RWPE1 (cell line): ENCODE measurements around the gene SNX2.
"Not testable (repeated sequence)": the region's sequence is repeated elsewhere in the genome, so short reads cannot be mapped to it uniquely, and the experiment has no call there.

Source experiments
- CTCF ChIA-PET: fragments of 350-600 bp; sonication (Branson Sonifier 250); formaldehyde crosslinking; extraction: SDS; loops from one replicate; lab custom pipeline; 2021; lab: Yijun Ruan, JAX
- POLR2A ChIA-PET: fragments of 400-600 bp; formaldehyde crosslinking; extraction: SDS; loops from one replicate; lab custom pipeline; 2020; ENCODE audit warnings: antibody characterized with exemption; ENCODE audit not compliant: low non-redundant PET; lab: Yijun Ruan, JAX
- DNase-seq: peaks from one replicate; pipeline ENCODE4 v3.0.0; 2012; ENCODE audit warnings: low spot score
- H3K27ac ChIP-seq: fragments of 450-650 bp; 2 replicates; pipeline ENCODE4 v1.5.1; 2017
- TF ChIP-seq, protein P1 (sequence below): fragments of 450-650 bp; conservative IDR thresholded peaks from 2 replicates; pipeline ENCODE4 v1.5.1; 2017; ENCODE audit warnings: low read depth, mild to moderate bottlenecking

Gene SNX2

DNA sequence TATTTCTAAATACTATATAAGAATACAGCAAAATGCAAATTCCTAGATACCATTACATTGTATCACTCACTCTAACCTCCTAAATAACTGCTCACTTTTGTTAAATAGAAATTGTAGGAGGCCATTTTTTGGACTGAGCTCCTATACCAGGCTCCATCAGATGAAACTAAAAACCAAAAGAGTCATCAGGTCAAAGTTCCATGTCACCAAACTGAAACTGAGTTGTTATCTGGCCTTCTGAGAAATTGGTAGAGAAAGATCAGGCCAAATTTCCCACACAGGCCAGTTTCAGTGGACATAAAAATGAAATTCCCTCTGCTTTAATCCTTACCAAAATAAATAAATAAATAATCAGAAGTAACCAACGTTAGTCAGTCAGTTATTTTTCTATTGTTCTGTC lies 13.8 kb upstream of the SNX2 start:
- ChIA-PET CTCF (interaction anchor here (0.5 kb wide), 1 partner anchor 544 kb away, joined by 3 read pairs; no protein-coding TSS in a partner anchor), POLR2A (no interaction called here)
- DNase-seq: no peak
- TF ChIP-seq, protein P1, sequence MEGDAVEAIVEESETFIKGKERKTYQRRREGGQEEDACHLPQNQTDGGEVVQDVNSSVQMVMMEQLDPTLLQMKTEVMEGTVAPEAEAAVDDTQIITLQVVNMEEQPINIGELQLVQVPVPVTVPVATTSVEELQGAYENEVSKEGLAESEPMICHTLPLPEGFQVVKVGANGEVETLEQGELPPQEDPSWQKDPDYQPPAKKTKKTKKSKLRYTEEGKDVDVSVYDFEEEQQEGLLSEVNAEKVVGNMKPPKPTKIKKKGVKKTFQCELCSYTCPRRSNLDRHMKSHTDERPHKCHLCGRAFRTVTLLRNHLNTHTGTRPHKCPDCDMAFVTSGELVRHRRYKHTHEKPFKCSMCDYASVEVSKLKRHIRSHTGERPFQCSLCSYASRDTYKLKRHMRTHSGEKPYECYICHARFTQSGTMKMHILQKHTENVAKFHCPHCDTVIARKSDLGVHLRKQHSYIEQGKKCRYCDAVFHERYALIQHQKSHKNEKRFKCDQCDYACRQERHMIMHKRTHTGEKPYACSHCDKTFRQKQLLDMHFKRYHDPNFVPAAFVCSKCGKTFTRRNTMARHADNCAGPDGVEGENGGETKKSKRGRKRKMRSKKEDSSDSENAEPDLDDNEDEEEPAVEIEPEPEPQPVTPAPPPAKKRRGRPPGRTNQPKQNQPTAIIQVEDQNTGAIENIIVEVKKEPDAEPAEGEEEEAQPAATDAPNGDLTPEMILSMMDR: no peak
- H3K27ac ChIP-seq: no peak overlapping the region

DNA sequence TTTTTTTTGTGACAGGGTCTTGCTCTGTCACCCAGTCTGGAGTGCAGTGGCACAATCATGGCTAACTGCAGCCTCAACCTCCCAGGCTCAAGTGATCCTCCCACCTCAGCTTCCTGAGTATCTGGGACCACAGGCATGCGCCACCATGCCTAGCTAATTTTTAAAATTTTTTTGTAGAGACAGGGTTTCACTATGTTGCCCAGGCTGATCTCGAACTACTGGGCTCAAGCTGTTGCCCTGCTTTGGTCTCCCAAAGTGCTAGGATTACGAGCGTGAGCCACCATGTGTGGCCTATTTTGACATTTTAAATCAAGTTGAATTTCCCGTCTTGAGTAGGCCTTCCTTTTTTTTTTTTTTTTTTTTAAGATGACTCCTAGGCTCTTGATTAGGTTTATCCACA lies 13.0 kb upstream of the SNX2 start:
- DNase-seq, H3K27ac ChIP-seq, POLR2A ChIA-PET, CTCF ChIA-PET: not testable (repeated sequence)

DNA sequence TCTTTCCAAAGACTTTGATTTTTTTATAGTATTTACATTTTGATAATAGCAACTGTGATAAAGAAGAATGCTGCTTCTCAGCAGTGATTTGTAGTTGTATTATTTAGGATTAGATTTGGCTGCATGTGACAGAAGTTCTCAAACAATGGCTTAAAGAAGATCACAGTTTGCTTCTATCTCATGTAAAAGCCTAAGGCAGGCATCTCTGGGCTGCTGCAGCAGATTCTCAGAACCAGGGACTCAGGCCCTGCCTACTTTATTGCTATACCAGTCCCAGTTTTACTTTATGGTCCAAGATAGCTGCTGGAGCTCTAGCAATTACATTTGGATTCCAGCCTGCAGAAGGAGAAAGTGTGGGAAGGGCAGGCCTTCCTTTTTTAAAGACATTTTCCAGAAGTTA lies 8.8 kb upstream of the SNX2 start:
- TF ChIP-seq, protein P1: no peak
- no peak for DNase-seq
- ChIA-PET POLR2A (no interaction called here), CTCF (interaction anchor here (0.6 kb wide), 1 partner anchor 392 kb away, joined by 3 read pairs; no protein-coding TSS in a partner anchor)
- H3K27ac ChIP-seq: no peak overlapping the region

DNA sequence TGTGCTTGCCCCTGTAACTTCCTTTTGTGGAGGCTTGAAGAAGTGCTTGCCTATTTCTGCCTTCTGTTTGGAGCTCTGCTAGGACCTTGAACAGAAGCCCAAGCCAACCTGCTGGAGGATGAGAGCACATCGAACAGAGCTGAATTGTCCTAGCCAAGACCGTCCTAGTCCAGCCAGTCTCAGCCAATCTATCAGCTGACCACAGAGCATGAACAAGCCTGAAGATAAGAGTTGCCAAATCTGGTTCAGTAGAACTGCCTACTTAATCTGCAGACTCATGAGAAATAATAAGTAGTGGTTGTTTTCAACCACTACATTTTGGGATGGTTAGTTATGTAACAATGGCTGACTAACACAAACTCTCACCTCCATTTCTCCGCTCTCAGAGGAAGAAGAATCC lies 4.4 kb upstream of the SNX2 start:
- TF ChIP-seq, protein P1: no peak
- ChIA-PET POLR2A (no interaction called here), CTCF (no interaction called here)
- no peak overlapping the region for H3K27ac ChIP-seq
- DNase-seq: no peak

DNA sequence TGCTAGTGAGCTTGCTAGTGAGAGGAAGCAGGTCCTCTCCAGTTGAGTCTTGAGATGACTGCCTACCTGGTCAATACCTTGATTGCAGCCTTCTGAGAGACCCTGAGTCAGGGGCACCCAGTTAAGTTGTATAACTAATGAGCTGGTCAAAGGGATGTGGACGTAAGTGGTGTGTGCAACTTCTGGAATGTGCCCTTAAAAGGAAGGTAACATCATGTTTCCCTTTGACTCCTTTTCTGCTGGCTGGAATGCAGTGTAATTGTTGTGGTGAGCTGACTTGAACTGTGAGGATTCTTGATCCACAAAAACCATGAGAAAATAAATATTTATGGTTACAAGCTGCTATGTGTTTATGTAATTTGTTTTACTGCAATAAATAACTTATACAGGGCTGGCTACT lies 2.4 kb upstream of the SNX2 start:
- DNase-seq: no peak
- POLR2A ChIA-PET: no interaction called here

DNA sequence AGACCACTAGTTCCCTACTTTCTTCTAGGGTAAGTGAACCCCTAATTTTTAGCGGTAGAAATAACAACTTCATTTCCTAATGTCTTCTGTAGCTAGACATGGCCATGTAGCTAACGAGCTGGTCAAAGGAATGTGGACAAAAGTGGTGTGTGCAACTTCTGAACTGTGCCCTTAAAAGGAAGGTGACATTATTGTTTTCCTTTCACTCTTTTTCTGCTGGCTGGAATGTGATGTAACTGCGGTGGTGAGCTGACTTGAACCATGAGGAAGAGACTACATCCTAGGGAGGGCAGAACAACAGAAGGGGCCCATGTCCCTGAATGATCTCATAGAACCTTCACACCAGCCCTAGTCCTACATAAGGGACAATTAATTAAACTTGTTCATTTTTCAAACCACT lies 1.3 kb upstream of the SNX2 start:
- H3K27ac ChIP-seq: no peak overlapping the region
- TF ChIP-seq, protein P1: no peak
- CTCF ChIA-PET: interaction anchor here (0.7 kb wide), 1 partner anchor 67 kb away, joined by 4 read pairs; no protein-coding TSS in a partner anchor
- no peak for DNase-seq
- POLR2A ChIA-PET: no interaction called here

More for the DNA sequence above, 2.4 kb upstream of the SNX2 start:
- no peak overlapping the region for H3K27ac ChIP-seq
- TF ChIP-seq, protein P1: no peak
- CTCF ChIA-PET: interaction anchor here (0.5 to 0.6 kb wide), 2 partner anchors 10 to 688 kb away, joined by 3 to 4 read pairs; no protein-coding TSS in a partner anchor

DNA sequence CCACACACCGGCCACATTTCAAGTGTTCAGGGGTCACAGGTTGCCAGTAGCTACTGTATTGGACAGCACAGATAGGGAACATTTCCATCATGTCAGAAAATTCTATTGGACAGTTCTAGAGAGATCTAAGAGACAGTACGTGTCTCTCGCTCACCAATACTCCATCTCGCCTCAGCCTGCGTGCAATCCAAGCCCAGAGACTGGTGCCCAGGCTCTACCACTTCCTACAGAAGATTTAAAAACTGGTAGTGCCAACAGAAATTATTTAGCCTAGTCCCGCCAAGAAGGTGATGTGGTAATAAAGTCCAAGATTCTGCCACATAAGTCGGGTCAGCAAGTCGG lies 390 bp upstream of the SNX2 start:
- ChIA-PET CTCF (no interaction called here), POLR2A (no interaction called here)
- H3K27ac ChIP-seq: peak overlapping the region; percentile 79
- DNase-seq: no peak
- TF ChIP-seq, protein P1: no peak
